ENCODE results near the gene TSC22D1.

DNA sequence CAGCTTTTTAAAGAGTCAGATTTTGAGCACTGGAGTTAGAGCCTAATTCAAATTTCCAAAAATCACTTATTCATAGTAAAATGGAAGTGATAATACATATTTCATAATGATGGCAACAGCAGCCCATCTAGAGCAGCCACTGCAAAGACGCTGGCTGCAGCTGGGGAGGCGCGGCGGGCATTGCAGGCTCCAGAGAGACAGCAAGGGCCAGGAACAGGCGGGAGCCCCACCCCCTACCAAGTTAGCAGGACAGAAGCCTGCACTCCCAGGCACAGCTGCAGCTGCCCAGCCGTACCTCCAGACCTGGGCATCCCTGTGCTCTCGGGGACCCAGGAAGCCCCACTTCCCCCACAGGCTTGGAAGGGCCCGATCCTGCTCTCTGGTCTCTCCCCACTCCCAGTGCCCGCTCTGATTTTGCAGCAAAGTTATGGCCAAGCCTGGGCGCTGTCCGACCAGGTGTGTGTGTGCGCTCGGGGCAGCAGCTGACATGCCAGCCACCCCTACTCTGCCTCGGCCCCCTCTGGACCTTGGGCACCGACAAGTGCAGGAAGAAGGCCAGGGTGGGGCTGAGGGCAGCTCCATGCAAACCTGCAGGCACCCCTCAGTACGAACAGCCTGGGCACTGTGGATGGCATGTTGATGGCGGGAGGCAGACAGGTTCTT, 117.7 kb downstream of the TSC22D1 start:
- TF ChIP-seq CTCF (conservative IDR thresholded peaks at IDR 0.05; ENCODE audit: low read depth, low read length) (no peak), EZH2 (IDR thresholded peaks at IDR 0.05; ENCODE audit: borderline replicate concordance, low read depth, low read length, poor library complexity, severe bottlenecking) (no peak)

Data from A673 (cell line).